Posterior cingulate gyrus (tissue), 11 donors: ENCODE measurements around the gene CCDC197.

Source experiments
- DNase-seq, 10 donors: peaks; one replicate each; pipeline versions ENCODE4 v3.0.0 to v3.0.0-alpha.2; 2020 to 2021; ENCODE audit warnings: mixed read lengths in 3 of 10
- intact Hi-C: fragments of 100-400 bp; cut with DNase I; formaldehyde crosslinking; loops from one replicate; pipeline ENCODE4 v1.15.1; 2023

The CCDC197 gene

DNA sequence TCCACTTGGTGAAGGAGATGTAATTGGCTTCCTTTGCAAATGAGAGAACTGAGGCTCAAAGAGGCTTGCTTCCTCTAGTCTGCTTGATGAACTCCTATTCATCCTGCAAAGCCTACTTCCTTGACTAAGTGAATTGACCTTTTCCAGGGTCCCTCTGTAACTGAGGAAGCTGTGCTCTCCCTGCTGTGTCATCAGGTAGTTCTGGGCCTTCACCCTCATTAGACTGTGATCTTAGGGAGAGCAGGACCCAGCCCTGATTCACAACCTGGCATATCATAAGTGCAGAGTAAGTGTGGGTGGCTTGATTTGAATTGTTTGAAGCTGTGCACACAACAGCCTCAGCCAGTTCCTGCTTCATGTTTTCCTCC lies 37.0 kb upstream of the CCDC197 start:
- DNase-seq: peak in 1 of 10 donors; percentile 21
- intact Hi-C loops: no loop called here

DNA sequence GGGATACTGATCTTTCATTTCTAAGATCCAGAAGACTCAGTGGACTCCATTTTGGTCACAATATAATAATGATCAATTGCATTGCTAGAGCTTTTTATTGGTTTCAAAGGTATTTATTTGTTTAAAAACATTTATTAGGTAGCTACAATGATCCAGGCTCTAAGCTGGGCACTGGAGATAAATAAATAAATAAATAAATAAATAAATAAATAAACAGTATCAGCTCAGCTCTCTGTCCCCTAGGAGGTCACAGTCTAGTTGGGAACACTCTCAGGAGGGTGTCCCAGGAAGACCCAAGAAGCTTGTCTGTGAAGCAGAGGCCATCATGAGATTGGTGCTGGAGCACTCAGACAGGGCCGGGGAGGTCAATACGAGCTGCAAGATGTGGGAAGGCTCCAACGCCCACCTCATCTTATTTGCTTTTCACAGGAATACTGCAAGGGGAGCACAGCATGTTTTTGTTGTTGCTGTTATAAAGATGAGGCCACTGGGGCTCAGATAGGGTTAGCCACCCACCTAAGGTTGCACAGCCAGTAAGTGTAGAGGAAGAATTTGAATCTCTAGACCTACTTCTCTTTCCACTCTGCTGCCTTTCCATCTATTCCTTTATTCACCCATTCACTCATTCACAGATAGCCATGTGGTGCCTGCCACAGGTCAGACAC lies 36.2 kb upstream of the CCDC197 start:
- peak in 3 of 10 donors; percentile 17 to 38 (median 25) for DNase-seq

GRCh38 chr14:93961620-93962019 lies 35.5 kb upstream of the CCDC197 start:
- DNase-seq: peak in 2 of 10 donors; percentile 25 to 50
- intact Hi-C loops: no loop called here

More for the DNA sequence above, 36.2 kb upstream of the CCDC197 start:
- intact Hi-C loops: no loop called here

GRCh38 chr14:93962701-93963601 lies 34.1 kb upstream of the CCDC197 start:
- DNase-seq: peak in 3 of 10 donors; percentile 56 to 78 (median 64)
- intact Hi-C loops: no loop called here

GRCh38 chr14:93963692-93964091 lies 33.4 kb upstream of the CCDC197 start:
- peak in 1 of 10 donors; percentile 8 for DNase-seq
- intact Hi-C loops: no loop called here

DNA sequence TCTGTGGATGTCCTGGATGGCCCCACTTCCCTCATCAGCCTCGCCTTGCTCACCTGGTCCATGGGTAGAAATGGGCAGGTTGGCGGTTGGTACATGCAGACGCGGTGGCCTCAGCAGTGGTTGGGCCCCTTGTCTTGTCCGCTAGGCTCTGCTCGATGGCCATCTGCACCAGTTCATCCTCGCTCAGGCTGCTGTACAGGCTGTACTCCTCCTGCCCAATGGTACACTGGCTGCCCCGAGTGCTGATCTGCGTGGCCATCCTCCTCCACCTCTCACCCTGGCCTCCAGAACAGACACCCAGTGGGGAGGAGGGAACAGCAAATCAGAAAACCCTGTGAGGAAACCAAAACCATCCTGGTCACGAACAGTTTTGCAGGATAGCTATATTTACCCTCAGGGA lies 32.8 kb upstream of the CCDC197 start:
- peak in 3 of 10 donors; percentile 35 to 57 (median 52) for DNase-seq
- intact Hi-C loops: no loop called here

DNA sequence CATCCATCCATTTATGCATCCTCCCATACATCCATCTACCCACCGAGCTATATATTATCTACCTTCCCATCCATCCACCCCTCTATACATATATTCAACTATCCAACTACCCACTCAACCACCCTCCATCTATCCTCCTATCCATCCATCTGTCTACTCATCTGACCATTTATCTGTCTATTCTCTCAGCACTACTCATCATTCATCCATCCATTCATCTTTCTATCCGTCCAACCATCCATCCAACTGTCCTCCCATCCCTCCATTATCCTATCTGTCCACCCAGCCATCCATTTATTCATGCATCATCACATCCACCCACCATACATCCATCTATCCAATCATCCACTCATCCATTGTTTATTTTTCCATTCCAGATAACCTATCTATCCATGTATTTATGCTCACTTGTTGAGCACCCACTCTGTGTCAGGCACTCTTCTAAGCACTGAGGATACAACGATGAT lies 32.2 kb upstream of the CCDC197 start:
- intact Hi-C loops: no loop called here
- peak in 1 of 10 donors; percentile 3 for DNase-seq

- intact Hi-C loops: no loop called here
- peak in 1 of 10 donors; percentile 0 for DNase-seq
Observed at GRCh38 chr14:93965287-93965821, 31.7 kb upstream of the CCDC197 start.

DNA sequence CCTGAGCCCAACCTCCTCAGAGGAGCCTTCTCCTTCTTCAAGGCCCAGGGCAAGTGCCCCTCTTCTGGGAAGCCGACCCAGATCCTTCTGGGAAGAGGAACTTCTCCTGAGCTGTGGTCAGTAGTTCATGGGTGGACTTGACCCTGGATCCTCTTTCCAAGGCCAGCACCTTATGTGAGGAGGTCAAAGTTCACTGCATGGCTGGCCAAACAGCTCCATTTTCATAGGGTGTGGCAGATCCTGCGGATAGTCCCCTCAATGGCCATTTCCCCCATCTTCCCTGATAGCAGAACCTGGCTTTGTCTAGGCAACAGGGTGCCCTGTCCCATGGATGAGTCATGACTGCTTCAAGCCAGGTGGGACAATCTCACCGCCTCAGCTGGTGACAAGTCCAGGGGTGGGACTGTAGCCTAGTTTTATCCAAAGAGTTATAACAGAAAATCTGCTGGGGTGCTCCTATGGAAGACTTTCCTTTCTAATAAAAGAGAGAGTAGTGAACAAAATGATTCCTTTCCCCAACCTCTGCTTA lies 31.1 kb upstream of the CCDC197 start:
- peak in 3 of 10 donors; percentile 5 to 42 (median 32) for DNase-seq
- intact Hi-C loops: no loop called here

DNA sequence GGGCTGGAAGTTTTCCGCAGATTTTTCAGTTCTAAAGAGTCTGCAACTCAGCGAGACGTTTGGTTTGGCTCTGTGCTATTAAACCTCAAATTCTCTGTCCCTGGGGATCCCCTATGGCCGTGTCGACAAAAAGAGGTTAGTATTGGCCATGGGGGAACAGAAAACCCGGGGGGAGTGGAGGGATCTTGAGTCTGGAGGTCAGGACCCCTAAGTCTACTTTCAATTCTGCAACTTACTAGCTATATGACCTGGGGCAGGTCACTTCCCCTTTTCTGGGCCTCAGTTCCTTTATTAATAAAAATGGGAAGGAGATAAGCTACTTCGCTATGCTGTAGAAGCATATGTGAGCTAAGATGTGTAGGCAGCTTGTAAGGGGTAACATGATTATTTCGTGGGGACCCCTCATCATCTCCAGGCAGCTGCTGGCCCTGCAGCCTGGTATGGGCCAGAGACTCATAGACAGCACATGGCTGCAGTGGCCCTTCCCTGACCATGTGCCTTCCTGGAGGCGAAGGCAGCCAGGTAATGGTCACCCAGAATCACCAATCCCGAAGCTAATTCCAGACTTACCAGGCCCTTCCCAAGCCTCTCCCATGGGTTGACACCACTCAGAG lies 29.4 kb upstream of the CCDC197 start:
- peak in 2 of 10 donors; percentile 18 to 21 for DNase-seq
- intact Hi-C loops: no loop called here

DNA sequence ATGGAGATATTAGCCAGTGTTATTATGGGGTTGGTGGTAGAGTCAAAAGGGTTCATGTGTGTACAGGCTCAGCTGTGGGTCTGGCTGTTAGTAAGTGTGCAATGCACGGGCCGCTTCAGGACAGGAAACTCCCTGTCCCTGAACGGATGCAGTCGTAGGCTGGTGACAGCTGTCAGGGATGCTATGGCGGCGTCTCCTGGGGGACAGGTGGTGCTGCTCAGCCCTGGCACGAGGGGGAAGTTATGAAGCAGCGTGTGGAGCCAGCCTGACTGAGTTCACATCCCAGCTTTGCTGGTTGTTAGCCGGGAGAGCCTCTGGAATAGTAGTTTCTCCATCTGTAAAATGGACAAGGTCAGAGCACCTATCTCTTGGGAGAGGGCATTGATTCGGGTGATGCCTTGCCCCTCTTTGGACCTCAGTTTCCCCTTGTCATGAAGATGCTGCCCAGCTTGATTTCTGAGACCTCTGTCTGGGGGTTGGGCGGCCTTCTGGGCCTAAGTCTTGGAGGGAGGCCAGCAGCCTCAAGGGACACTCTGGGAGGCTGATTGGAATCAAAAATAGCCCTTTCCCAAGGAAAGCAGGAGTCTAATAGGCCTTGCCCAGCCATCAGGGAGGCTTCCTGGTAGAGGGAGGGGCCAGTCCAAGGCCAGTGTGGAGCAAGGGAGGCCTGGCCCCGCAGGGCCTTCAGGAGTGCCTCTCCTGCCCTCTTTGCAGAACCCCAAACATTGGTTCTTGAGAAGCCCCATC lies 27.8 kb upstream of the CCDC197 start:
- DNase-seq: peak in 3 of 10 donors; percentile 50 to 71 (median 69)
- intact Hi-C loops: no loop called here

DNA sequence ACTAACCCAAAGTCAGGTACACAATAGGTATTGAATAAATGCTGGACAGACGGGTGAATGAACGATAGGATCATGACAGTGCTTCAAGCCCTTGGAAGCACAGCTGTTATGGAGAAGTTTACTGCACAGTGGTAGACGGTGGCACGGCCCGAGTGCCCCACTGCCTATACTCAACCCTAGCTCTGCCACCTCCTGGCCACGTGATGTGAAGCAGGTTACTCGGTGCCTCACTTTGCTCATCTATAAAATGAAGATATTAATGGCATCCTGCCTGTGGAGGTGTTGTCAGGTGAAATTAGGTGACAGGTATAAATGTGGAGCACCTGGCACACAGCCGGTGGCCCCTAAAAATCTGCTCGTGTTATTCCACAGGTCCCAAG lies 26.5 kb upstream of the CCDC197 start:
- peak in 3 of 10 donors; percentile 66 to 85 (median 70) for DNase-seq
- intact Hi-C loops: no loop called here

- DNase-seq: peak in 3 of 10 donors; percentile 45 to 71 (median 58)
- intact Hi-C loops: no loop called here
Observed at GRCh38 chr14:93970965-93971634, 26.0 kb upstream of the CCDC197 start.

GRCh38 chr14:93971635-93972027 lies 25.5 kb upstream of the CCDC197 start:
- no peak for DNase-seq
- intact Hi-C loops: no loop called here

GRCh38 chr14:93972618-93973205 lies 24.4 kb upstream of the CCDC197 start:
- peak in 3 of 10 donors; percentile 57 to 78 (median 63) for DNase-seq
- intact Hi-C loops: no loop called here

GRCh38 chr14:93973607-93974006 lies 23.5 kb upstream of the CCDC197 start:
- DNase-seq: peak in 3 of 10 donors; percentile 50 to 74 (median 71)
- intact Hi-C loops: no loop called here

DNA sequence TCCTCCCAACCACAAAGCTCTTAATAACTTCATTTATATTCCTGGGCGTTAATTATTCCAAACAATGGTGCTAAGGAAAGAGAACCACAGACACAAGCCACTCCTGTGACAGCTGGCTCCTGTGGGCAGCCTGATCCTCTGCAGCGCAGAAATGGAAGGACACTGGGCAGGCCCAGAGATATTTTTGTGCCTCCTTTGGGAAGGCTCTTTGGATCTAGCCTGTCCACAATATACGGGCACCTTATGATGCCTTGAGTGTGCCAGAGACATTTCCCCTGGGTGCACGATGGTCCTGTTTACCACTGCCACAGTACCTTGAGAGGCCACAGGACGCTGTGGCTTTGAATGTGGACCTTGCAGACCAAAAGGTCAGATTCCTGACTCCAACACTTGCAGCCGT lies 22.8 kb upstream of the CCDC197 start:
- intact Hi-C loops: no loop called here
- peak in 3 of 10 donors; percentile 10 to 77 (median 50) for DNase-seq

DNA sequence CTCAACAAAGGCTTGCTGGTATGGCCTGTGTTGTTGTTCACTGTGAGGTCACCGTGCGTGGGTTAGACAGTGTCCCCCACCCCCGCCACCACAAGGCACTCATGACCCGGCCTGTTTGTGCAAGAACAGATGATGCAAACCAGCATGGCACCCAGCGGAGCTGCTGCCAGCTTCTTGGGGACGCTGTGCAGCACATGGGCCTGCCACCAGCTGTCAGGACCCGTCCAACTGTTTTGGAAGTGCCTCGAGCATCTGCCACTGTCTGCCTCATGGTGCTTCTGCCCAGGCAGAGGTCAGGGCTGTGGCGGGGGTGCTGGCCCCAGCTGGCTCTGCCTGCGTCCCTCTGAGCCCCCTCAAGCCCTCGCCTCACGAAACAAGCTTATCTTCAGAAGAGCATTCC lies 22.3 kb upstream of the CCDC197 start:
- intact Hi-C loops: no loop called here
- peak in 4 of 10 donors; percentile 48 to 86 (median 72) for DNase-seq
